Ramos (cell line): ENCODE data around the gene SRSF9.

Experiments
- in situ Hi-C: fragments of 300-500 bp; cut with MboI; formaldehyde crosslinking; loops from one replicate; pipeline ENCODE4 v1.14.3; 2022; ENCODE audit warnings: low sequenced_read_pairs; ENCODE audit not compliant: unreplicated experiment

Gene SRSF9

GRCh38 chr12:120485961-120486881 is 16.7 kb upstream of the SRSF9 start:
- in situ Hi-C loops: no loop called here

GRCh38 chr12:120483621-120484020 is 14.1 kb upstream of the SRSF9 start:
- in situ Hi-C loops: no loop called here

GRCh38 chr12:120481022-120481767 is 11.6 kb upstream of the SRSF9 start:
- in situ Hi-C loops: no loop called here

GRCh38 chr12:120480211-120480610 is 10.7 kb upstream of the SRSF9 start:
- in situ Hi-C loops: no loop called here

GRCh38 chr12:120479458-120479857 is 9.9 kb upstream of the SRSF9 start:
- in situ Hi-C loops: no loop called here

GRCh38 chr12:120475643-120476042 is 6.1 kb upstream of the SRSF9 start:
- in situ Hi-C loops: no loop called here

- in situ Hi-C loops: no loop called here
Measured at GRCh38 chr12:120474616-120474960, 5.0 kb upstream of the SRSF9 start.

GRCh38 chr12:120473807-120474615 is 4.5 kb upstream of the SRSF9 start:
- in situ Hi-C loops: no loop called here

GRCh38 chr12:120472521-120472920 is 3.0 kb upstream of the SRSF9 start:
- in situ Hi-C loops: no loop called here

GRCh38 chr12:120470150-120470784 is 719 bp upstream of the SRSF9 start:
- in situ Hi-C loops: no loop called here

- in situ Hi-C loops: no loop called here
Measured at GRCh38 chr12:120468821-120469449, 613 bp downstream of the SRSF9 start.

- in situ Hi-C loops: no loop called here
Measured at GRCh38 chr12:120468325-120468820, 1.2 kb downstream of the SRSF9 start.

- in situ Hi-C loops: no loop called here
Measured at GRCh38 chr12:120467439-120467838, 2.1 kb downstream of the SRSF9 start.

GRCh38 chr12:120466560-120467315 is 2.8 kb downstream of the SRSF9 start:
- in situ Hi-C loops: no loop called here

GRCh38 chr12:120465756-120466155 is 3.8 kb downstream of the SRSF9 start:
- in situ Hi-C loops: no loop called here

- in situ Hi-C loops: no loop called here
Measured at GRCh38 chr12:120463712-120464111, 5.8 kb downstream of the SRSF9 start.

GRCh38 chr12:120462099-120462640 is 7.4 kb downstream of the SRSF9 start:
- in situ Hi-C loops: no loop called here

- in situ Hi-C loops: no loop called here
Measured at GRCh38 chr12:120460157-120460556, 9.4 kb downstream of the SRSF9 start.

- in situ Hi-C loops: no loop called here
Measured at GRCh38 chr12:120457133-120457532, 12.4 kb downstream of the SRSF9 start.
